Stimulated activated naive CD4-positive, alpha-beta T cell treated with Interleukin-2 at 50 U/mL for 16 hours (primary cell): ENCODE data around the gene CHRD.
"Not testable (repeated sequence)": the region's sequence is repeated elsewhere in the genome, so short reads cannot be mapped to it uniquely, and the experiment has no call there.

Source experiments
- DNase-seq: peaks from one replicate; lab custom pipeline; 2025; lab: John Stamatoyannopoulos, UW

The CHRD gene

DNA sequence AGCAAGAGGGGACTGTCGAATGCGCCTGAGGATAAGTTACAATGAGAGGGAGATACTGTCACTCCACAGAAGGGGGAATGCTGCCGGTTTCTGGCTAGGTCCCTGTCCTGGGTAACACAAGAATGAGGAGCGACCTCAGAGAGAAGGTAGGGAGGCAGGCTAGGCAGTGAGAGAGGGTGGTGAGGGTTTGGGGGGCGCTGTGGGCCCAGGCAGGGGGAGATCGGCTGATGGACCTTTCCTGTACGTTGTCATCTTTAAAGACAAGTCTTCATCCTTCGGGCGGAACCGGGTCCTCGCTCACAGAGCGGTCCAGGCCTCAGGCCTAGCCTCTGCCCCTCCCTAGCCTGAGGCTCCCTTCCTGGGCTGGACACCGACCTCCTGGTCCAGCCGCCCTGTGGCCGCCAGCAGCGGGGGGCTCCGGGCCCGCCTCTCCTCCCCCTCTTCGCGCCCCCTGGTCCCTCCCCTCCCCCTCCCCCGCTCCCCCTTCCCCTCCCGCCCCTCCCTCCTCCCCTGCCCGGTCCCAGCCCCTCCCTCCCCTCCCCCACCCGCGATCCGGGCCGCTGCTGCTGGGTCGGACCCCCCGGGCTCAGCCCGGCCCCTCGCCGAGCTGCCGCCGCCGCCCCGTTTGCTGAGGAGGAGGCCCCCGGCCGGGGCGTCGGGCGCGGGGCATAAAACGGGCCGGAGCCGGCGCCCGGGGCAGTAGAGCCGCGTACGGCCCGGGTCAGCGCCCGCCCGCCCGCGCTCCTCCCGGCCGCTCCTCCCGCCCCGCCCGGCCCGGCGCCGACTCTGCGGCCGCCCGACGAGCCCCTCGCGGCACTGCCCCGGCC, at the start of gene CHRD:
Gene CHRD (plus strand): TSS at position 697 of the 827 bp plus-strand sequence. CDS start 265 bp downstream, outside the sequence.
- DNase-seq, result no peak

DNA sequence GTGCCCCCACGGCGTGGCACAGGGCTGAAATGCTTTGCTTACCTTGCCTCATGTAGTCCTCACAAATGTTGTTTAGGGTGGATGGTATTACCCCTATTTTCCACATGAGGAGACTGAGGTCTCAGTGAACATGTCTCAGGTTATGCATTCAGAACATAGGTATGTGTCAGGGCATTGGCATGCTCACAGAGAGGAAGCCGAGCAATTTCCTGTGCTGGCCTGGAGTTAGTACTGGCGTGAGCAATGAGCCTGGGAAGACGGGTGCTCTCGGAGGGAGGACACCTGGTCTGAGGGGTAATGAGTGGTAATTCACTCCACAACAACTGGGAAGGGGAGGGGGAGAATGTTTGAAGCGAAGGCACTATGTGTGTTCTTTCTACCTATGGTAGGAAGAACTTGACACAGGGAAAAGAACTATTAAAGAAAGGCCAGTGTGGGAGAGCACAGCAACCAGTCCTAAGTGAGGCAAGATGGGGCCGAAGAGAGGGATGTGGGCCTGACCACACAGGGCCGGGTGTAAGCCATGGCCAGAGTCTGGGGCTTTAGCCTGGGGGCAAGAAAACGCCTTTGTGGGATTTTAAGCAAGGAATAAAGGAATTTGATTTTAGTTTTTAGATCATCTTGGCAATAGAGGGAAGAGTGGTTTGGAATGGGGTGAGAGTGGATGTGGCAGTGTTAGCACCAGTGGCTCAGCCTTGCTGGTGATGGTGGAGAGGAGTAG, 47.3 kb upstream of the CHRD start:
- DNase-seq, result no peak

DNA sequence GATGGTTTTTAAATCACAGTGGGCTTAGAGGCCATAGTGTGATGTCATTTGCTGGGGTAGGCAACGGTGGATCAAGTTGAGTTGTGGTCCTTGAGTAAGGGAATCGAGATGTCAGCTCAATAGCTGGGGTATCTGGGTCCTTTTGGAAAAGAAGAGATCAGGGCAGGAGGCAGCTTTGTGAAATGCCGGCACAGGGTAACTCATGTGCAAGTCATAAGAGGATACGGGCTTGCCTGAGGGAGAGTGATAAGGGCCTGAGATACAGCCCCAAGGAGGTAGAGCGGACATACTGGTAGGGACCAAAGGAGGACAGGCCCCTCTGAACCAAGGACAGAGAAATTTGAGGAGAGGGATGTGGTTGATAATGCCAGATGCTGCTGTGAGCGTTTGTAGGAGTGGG, 46.7 kb upstream of the CHRD start:
- DNase-seq, result no peak

DNA sequence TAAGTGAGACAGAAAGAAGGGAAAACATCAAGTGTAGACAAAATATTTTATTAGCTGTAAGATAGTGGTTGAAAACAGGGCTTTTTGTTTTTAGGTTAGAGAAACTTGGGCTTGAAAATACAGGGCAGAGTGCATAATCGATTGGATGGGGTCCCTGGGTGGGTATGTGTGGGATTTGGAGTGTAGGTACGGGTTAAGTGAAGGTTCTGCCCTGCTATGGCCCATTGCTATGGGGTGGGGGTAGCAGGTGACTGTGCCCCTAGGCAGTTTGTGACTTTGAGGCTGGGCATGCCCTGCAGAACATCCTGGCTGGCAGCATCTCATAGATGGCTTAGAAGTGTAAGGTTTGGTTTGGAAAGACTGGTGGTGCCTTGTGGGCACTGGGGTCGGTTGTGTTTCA, 46.2 kb upstream of the CHRD start:
- DNase-seq, result no peak

DNA sequence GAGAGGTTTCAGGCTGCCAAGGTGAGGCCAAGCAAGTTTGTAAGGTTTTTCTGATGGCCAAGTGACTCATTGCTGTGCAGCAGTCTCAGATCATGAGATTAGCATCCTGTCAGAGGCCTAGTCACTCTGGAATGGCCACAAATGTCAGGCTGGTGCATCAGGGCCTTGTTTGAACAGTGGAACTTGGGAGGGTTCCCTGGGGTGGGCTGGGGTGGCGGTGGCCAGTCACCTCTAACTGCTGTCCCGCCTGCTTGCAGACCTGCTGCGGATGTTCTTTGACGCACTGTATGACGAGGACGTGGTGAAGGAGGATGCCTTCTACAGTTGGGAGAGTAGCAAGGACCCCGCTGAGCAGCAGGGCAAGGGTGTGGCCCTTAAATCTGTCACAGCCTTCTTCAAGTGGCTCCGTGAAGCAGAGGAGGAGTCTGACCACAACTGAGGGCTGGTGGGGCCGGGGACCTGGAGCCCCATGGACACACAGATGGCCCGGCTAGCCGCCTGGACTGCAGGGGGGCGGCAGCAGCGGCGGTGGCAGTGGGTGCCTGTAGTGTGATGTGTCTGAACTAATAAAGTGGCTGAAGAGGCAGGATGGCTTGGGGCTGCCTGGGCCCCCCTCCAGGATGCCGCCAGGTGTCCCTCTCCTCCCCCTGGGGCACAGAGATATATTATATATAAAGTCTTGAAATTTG, 45.2 kb upstream of the CHRD start:
- peak; percentile 26 for DNase-seq

DNA sequence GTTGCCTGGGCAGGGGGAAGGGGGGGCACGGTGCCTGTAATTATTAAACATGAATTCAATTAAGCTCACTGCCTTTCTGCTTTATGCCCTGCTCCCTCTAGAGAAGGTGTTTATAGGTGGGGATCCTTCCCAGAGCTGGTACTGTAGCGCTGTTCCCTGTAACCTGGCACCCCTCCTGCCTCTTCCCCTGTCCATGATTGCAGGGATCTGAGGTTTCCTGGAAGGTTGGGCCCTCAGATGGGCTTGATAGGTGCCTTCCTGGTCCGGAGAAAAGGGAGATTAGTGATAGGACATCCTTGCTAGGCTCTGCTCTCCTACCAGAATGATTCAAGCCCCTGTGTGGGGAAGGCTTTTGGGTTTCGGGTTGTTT, 44.6 kb upstream of the CHRD start:
- DNase-seq, result no peak

DNA sequence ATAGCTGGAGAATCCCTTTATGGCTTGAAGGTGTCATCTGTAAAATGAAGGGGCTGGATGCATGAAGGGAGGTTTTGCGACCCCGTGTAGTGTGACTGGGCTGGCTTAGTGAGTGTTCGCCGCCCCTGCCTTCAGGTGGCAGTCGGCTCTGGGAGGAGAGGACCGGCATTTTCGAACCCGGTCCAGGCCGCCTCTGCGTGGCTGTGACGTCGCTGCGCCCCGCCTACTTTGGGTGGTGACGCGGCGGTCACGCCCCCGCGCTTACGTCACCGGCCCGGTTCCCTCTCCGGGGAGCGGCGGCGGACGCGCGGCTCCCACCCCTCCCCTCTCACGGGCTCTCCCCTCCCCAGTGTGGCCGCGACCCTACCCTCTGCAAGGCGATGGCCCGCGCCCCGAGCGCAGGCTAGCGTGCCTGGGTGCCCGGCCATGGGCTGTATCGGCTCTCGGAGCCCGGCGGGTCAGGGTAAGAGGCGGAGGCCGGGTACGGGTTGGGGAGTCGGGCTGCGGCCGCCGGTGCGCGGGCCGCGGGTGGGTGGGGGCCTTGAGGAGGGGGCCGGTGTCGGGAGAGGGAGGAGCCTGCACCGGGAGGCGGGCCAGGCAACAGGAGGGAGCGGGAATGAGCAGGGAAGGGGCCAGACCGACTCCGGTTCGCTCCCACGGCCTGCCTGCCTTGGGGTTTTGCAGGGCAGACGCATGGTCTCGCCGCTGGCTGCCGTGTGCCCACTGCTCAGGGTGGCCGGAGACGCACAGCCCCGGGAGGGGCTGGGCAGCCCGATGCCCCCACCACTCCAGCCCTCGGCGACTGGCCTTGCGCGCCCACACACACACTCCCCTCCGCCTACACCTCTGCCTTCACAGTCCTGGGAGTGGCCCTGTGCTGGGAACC, 44.0 kb upstream of the CHRD start:
- DNase-seq, result peak; percentile 75

DNA sequence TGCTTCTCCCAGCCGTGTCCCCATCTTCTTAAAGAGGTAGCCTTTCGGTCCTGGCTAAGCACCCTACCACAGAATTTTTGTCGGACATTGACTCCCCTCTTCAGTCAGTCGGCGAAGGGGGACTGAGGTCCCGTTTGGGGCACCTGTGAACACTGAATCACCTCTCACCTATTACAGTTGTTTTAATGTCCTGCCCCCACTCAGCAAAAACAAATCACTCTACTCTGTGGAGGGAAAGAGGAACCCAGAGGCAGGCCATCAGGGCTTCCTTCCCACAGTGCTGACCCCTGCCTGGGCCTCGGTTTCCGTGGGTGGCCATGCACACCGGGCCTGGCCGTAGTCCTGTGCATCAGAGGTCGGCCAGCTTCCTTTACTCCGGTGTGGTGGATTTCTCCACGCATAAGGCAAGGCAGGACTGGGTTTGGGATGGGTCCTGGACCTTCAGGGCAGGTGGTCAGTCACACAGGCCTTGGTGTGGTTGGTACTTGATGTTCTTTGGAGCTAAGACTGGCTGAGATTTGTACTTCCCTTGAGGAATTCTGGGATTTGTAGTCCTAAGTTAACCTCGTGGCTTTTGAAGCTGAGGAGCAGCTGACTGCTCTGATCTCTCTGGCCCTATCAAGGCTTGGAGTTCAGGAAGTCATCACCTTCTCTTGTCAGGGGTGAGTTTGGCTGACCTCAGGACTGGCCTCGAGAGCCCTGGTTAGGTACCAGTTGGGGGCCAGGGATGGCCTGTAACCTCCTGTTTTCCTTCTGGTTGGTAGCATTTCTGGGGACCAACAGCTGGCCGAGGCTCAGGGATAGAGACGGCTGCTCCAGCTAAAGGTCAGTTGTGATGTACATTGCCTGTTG, 43.1 kb upstream of the CHRD start:
- DNase-seq, result no peak

DNA sequence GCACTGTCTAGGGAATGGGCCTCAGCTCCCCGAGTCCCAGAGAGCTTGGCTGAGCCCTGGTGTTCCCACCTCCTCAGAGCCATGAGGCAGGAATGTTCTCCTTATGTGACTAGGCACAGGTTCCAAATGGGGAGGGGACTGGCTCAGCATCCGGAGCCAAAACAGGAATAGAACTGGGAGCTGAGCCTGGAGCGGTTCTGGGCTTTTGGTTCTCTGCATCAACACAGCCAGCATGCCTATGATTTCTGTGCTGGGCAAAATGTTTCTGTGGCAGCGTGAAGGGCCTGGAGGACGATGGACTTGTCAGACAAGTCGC, 42.5 kb upstream of the CHRD start, which contains the start of gene FAM131A:
Gene FAM131A (plus strand): TSS at position 202 of the 316 bp plus-strand sequence. CDS start 31 bp downstream, at position 233.
- no peak for DNase-seq

DNA sequence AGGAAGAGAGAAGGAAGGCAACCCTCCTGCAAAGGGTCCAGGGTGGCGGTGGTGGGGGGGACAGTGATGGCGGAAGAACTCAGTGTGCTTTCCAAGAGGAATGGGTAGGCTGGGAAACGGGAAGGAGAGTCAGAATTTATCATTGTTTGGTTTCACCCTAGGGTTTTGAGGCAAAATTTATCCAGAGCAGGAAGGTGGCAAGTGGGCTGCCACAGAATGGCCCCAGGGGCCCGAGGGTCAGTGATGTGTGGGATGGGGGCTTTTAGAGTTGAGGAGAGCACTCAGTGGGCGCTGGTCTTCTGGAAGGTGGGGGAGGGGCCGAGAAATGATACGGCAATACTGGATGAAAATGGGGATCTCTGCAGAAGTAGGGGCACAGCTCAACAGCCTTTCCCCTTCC, 41.9 kb upstream of the CHRD start:
- no peak for DNase-seq

DNA sequence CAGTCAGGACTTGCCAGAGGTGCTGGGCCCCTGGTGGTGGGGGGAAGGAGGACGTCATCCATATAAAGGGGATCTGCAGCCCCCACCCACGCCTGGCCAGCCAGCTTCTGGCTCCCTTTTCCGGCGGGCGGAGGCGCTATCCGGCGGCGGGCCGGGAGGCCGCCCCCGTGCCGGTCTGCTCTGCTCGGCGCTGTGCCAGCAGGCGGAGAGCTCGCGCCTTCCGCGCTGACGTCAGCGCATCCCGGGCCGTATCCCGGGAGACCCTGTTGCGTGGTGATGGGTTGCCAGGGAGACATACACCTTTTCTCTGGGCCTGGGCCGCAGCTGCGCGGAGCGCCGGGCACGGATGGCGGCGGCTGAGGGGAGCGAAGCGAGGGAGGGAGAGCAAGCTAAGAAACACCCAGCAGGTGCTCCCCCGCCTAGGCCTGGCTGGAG, 41.3 kb upstream of the CHRD start:
- no peak for DNase-seq

DNA sequence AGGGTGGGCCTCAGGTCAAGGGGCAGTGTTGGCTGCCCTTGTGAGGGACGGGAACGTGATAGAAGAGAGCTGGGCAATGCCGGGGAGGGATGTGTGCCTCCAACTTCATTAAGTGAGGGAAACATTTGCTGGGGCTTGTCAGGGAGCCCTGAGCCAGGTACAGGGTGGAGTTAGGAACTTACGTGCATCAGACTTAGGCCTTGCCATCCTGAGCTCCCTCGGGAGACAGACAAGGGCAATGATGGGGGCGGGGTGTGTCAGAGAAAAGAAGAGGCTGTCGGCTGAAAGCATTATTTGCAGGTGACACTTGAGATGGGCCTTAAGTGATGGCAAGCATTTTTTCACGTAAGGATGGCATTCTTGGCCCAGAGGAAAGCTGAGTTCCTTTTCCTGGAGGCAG, 40.9 kb upstream of the CHRD start:
- no peak for DNase-seq

DNA sequence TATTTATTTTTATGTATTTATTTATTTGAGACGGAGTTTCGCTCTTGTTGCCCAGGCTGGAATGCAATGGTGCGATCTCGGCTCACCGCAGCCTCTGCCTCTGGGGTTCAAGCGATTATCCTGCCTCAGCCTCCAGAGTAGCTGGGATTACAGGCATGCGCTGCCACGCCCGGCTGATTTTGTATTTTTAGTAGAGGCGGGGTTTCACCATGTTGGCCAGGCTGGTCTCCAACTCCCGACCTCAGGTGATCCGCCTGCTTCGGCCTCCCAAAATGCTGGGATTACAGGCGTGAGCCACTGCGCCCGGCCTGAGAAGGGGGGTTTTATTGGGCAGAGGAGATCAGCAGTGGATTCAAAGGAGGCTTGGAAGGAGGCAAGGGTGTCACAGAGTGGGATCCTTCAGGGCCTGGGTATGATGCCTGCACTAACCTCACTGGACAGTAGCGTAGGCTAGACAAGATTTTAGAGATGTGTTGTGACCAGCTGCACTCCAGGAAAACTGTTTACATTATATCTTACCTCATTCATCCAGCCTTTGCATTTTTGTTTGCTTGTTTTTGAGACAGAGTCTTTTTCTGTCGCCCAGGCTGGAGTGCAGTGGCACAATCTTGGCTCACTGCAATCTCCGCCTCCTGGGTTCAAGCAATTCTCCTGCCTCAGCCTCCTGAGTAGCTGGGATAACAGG, 40.3 kb upstream of the CHRD start:
- DNase-seq, result not testable (repeated sequence)

DNA sequence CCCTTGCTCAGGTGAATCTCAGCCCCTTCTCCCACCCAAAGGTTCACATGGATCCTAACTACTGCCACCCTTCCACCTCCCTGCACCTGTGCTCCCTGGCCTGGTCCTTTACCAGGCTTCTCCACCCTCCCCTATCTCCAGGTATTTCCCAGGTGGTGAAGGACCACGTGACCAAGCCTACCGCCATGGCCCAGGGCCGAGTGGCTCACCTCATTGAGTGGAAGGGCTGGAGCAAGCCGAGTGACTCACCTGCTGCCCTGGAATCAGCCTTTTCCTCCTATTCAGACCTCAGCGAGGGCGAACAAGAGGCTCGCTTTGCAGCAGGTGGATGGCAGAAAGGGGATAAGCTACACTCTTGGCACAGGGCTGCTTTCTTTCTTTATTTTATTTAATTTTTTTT, 37.9 kb upstream of the CHRD start:
- DNase-seq, result no peak

DNA sequence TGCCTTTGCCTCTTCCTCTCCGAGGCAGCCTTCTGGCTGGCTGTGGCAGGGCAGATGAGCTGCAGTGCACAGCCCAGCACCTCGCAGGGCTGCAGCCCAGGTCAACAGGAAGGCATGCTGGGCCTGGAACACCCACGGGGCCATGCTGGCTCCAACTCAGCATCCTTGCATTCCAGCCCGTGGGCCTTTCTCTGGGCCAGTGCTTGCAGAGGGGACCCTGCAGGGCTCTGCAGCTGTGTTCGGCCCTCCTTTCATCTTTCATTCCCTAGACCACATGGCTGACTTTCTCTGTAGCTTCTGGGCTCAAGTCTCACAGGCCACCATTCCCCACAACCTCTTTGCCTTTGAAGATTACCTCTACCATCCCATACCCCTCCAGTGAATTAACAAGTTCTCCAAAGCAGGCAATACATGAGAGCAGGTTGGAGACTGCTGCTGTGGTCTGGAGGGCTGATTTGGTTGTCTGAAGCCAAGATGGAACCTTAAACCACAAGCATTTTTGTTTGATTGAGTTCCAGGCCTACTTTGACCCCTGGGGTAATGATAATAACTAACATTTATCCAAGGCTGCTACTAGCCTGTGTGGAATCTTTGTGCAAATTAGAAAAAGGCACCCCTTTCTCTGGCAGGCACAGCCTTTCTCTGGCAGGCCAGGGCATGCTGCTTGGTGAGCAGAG, 36.5 kb upstream of the CHRD start:
- DNase-seq, result no peak

DNA sequence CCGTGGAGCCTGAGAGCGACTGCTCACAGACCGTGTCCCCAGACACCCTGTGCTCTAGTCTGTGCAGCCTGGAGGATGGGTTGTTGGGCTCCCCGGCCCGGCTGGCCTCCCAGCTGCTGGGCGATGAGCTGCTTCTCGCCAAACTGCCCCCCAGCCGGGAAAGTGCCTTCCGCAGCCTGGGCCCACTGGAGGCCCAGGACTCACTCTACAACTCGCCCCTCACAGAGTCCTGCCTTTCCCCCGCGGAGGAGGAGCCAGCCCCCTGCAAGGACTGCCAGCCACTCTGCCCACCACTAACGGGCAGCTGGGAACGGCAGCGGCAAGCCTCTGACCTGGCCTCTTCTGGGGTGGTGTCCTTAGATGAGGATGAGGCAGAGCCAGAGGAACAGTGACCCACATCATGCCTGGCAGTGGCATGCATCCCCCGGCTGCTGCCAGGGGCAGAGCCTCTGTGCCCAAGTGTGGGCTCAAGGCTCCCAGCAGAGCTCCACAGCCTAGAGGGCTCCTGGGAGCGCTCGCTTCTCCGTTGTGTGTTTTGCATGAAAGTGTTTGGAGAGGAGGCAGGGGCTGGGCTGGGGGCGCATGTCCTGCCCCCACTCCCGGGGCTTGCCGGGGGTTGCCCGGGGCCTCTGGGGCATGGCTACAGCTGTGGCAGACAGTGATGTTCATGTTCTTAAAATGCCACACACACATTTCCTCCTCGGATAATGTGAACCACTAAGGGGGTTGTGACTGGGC, 35.1 kb upstream of the CHRD start:
- DNase-seq, result no peak

DNA sequence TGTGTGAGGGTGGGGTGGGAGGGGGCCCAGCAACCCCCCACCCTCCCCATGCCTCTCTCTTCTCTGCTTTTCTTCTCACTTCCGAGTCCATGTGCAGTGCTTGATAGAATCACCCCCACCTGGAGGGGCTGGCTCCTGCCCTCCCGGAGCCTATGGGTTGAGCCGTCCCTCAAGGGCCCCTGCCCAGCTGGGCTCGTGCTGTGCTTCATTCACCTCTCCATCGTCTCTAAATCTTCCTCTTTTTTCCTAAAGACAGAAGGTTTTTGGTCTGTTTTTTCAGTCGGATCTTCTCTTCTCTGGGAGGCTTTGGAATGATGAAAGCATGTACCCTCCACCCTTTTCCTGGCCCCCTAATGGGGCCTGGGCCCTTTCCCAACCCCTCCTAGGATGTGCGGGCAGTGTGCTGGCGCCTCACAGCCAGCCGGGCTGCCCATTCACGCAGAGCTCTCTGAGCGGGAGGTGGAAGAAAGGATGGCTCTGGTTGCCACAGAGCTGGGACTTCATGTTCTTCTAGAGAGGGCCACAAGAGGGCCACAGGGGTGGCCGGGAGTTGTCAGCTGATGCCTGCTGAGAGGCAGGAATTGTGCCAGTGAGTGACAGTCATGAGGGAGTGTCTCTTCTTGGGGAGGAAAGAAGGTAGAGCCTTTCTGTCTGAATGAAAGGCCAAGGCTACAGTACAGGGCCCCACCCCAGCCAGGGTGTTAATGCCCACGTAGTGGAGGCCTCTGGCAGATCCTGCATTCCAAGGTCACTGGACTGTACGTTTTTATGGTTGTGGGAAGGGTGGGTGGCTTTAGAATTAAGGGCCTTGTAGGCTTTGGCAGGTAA, 34.3 kb upstream of the CHRD start:
- DNase-seq, result no peak
